WTC11 (cell line): ENCODE data around the gene GGTLC2. TPM values are rescaled to one million over a fixed set of nuclear protein-coding genes. Genes with fewer than 3 reads are reported as not detected.

Source experiments
- ATAC-seq: fragments of 200-7000 bp; cut with Tn5 transposase; 2 replicates; pipeline ENCODE4 v1.10.0; 2021; ENCODE audit warnings: mild to moderate bottlenecking, moderate library complexity
- CTCF ChIA-PET: fragments of 300-600 bp; sonication (Branson Sonifier 250); formaldehyde crosslinking; loops from one replicate; lab custom pipeline; 2021; ENCODE audit warnings: antibody characterized with exemption; lab: Charles Lee
- POLR2A ChIA-PET: fragments of 350-600 bp; sonication (Branson Sonifier 250); formaldehyde crosslinking; loops from one replicate; lab custom pipeline; 2021; ENCODE audit warnings: antibody characterized with exemption; lab: Charles Lee
- DNase-seq: peaks from one replicate; pipeline ENCODE4 v3.0.0; 2021; ENCODE audit warnings: low spot score
- H3K27ac Mint-ChIP-seq: 2 replicates; pipeline ENCODE4 v1.8.0; 2021; ENCODE audit warnings: mixed read lengths
- H3K27me3 Mint-ChIP-seq: 2 replicates; pipeline ENCODE4 v1.8.0; 2021; ENCODE audit warnings: low read depth, mild to moderate bottlenecking, moderate library complexity, mixed read lengths
- H3K36me3 Mint-ChIP-seq: 2 replicates; pipeline ENCODE4 v1.8.0; 2021; ENCODE audit warnings: mixed read lengths
- H3K4me1 Mint-ChIP-seq: 2 replicates; pipeline ENCODE4 v1.8.0; 2022; ENCODE audit warnings: mixed read lengths
- H3K4me3 Mint-ChIP-seq: 2 replicates; pipeline ENCODE4 v1.8.0; 2021; ENCODE audit warnings: mild to moderate bottlenecking, moderate library complexity, mixed read lengths
- H3K9me3 Mint-ChIP-seq: 2 replicates; pipeline ENCODE4 v1.8.0; 2021; ENCODE audit warnings: mixed read lengths
- CREB1 ChIP-seq: sonication (generic); formaldehyde crosslinking; IDR thresholded peaks from 2 replicates; pipeline ENCODE4 v1.8.0; 2023; ENCODE audit warnings: mild to moderate bottlenecking, missing genetic modification reagents
- EMX1 ChIP-seq: fragments of 250-450 bp; sonication (Bioruptor Pico); IDR thresholded peaks from 2 replicates; pipeline ENCODE4 v1.8.0; 2021; ENCODE audit warnings: mild to moderate bottlenecking
- FOXP1 ChIP-seq: sonication (generic); formaldehyde crosslinking; IDR thresholded peaks from 2 replicates; pipeline ENCODE4 v1.8.0; 2022; ENCODE audit warnings: missing genetic modification reagents, mild to moderate bottlenecking, moderate library complexity, borderline replicate concordance
- HMGA2 ChIP-seq: fragments of 250-450 bp; sonication (Bioruptor Pico); IDR thresholded peaks from 2 replicates; pipeline ENCODE4 v1.4.0; 2021; ENCODE audit warnings: mild to moderate bottlenecking, moderate library complexity
- JAZF1 ChIP-seq: fragments of 250-450 bp; sonication (Bioruptor Pico); IDR thresholded peaks from 2 replicates; pipeline ENCODE4 v1.9.0; 2021; ENCODE audit warnings: moderate library complexity, mild to moderate bottlenecking, inconsistent platforms
- KAT7 ChIP-seq: sonication (generic); formaldehyde crosslinking; IDR thresholded peaks from 2 replicates; pipeline ENCODE4 v1.8.1; 2023; ENCODE audit warnings: missing genetic modification reagents, mild to moderate bottlenecking, borderline replicate concordance
- MXD4 ChIP-seq: fragments of 250-450 bp; sonication (Bioruptor Pico); IDR thresholded peaks from 2 replicates; pipeline ENCODE4 v1.8.0; 2021; ENCODE audit warnings: mild to moderate bottlenecking, moderate library complexity, borderline replicate concordance
- NR3C1 ChIP-seq: sonication (generic); formaldehyde crosslinking; conservative IDR thresholded peaks from 2 replicates; pipeline ENCODE4 v1.8.1; 2023; ENCODE audit warnings: low read depth, mild to moderate bottlenecking, missing genetic modification reagents
- OVOL2 ChIP-seq: fragments of 250-450 bp; sonication (Bioruptor Pico); IDR thresholded peaks from 2 replicates; pipeline ENCODE4 v1.9.0; 2021; ENCODE audit warnings: mild to moderate bottlenecking, borderline replicate concordance
- RELA ChIP-seq: sonication (generic); formaldehyde crosslinking; IDR thresholded peaks from 2 replicates; pipeline ENCODE4 v1.8.1; 2022; ENCODE audit warnings: missing genetic modification reagents, mild to moderate bottlenecking, borderline replicate concordance
- SMAD3 ChIP-seq: sonication (generic); formaldehyde crosslinking; IDR thresholded peaks from 2 replicates; pipeline ENCODE4 v1.8.0; 2022; ENCODE audit warnings: missing genetic modification reagents, mild to moderate bottlenecking, borderline replicate concordance
- SOX15 ChIP-seq: fragments of 250-450 bp; sonication (Bioruptor Pico); IDR thresholded peaks from 2 replicates; pipeline ENCODE4 v1.9.0; 2021; ENCODE audit warnings: mild to moderate bottlenecking
- TEAD4 ChIP-seq: sonication (generic); formaldehyde crosslinking; IDR thresholded peaks from 2 replicates; pipeline ENCODE4 v1.8.0; 2022; ENCODE audit warnings: mild to moderate bottlenecking, missing genetic modification reagents
- ZNF263 ChIP-seq: sonication (generic); formaldehyde crosslinking; IDR thresholded peaks from 2 replicates; pipeline ENCODE4 v1.8.1; 2022; ENCODE audit warnings: low read depth, mild to moderate bottlenecking, moderate library complexity, missing genetic modification reagents
- ZNF416 ChIP-seq: fragments of 250-450 bp; sonication (Bioruptor Pico); IDR thresholded peaks from 2 replicates; pipeline ENCODE4 v1.9.0; 2021; ENCODE audit warnings: mild to moderate bottlenecking, inconsistent platforms
- ZNF671 ChIP-seq: fragments of 250-450 bp; sonication (Bioruptor Pico); IDR thresholded peaks from 2 replicates; pipeline ENCODE4 v1.8.0; 2021; ENCODE audit warnings: mild to moderate bottlenecking
- total RNA-seq: library from RNA; stranded (reverse); gene quantifications from 3 replicates; pipeline ENCODE4 v1.2.3, GENCODE V29; 2021
- TF ChIP-seq, protein P1 (sequence below): sonication (generic); formaldehyde crosslinking; IDR thresholded peaks from 2 replicates; pipeline ENCODE4 v1.8.0; 2022; ENCODE audit warnings: missing genetic modification reagents
- TF ChIP-seq, protein P2 (sequence below): sonication (generic); formaldehyde crosslinking; IDR thresholded peaks from 2 replicates; pipeline ENCODE4 v1.8.0; 2023; ENCODE audit warnings: mild to moderate bottlenecking, missing genetic modification reagents
- TF ChIP-seq, protein P3 (sequence below): sonication (generic); formaldehyde crosslinking; IDR thresholded peaks from 2 replicates; pipeline ENCODE4 v1.8.1; 2022; ENCODE audit warnings: mild to moderate bottlenecking, missing genetic modification reagents, moderate library complexity, borderline replicate concordance
- TF ChIP-seq, protein P4 (sequence below): fragments of 250-450 bp; sonication (Bioruptor Pico); IDR thresholded peaks from 2 replicates; pipeline ENCODE4 v1.9.0; 2021; ENCODE audit warnings: mild to moderate bottlenecking
- TF ChIP-seq, protein P5 (sequence below): sonication (generic); formaldehyde crosslinking; IDR thresholded peaks from 2 replicates; pipeline ENCODE4 v1.8.0; 2022; ENCODE audit warnings: mild to moderate bottlenecking, missing genetic modification reagents
- TF ChIP-seq, protein P6 (sequence below): sonication (generic); formaldehyde crosslinking; IDR thresholded peaks from 2 replicates; pipeline ENCODE4 v1.8.0; 2023; ENCODE audit warnings: missing genetic modification reagents
- TF ChIP-seq, protein P7 (sequence below): sonication (generic); formaldehyde crosslinking; IDR thresholded peaks from 2 replicates; pipeline ENCODE4 v1.8.1; 2023; ENCODE audit warnings: mild to moderate bottlenecking, moderate library complexity, missing genetic modification reagents

The GGTLC2 gene
- total RNA-seq, 1 experiment from 2014 or later = not detected

DNA sequence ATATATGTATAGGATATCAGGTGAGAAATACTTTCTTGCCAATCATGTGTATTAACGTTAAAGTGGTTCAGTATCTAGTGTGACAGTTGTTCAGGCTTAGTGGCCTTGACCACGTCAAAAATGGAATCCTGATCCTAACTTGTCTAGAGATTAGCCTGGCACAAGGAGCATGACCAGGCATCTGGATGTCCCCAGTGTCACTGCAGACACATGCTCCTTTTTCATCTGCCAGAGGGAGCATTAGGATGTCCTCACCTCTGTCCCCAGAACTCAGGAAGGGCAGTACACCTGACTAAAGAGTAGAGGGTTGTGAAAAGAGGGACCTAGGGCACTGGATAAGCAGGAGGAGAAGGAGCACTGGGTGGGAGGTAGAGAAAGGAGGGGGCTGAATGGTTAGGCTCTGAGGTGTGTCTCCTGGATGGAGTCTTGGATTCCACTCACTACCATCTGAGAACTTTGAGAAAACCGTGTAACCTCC, 40.9 kb upstream of the GGTLC2 start (continued):
- TF ChIP-seq, protein P1, sequence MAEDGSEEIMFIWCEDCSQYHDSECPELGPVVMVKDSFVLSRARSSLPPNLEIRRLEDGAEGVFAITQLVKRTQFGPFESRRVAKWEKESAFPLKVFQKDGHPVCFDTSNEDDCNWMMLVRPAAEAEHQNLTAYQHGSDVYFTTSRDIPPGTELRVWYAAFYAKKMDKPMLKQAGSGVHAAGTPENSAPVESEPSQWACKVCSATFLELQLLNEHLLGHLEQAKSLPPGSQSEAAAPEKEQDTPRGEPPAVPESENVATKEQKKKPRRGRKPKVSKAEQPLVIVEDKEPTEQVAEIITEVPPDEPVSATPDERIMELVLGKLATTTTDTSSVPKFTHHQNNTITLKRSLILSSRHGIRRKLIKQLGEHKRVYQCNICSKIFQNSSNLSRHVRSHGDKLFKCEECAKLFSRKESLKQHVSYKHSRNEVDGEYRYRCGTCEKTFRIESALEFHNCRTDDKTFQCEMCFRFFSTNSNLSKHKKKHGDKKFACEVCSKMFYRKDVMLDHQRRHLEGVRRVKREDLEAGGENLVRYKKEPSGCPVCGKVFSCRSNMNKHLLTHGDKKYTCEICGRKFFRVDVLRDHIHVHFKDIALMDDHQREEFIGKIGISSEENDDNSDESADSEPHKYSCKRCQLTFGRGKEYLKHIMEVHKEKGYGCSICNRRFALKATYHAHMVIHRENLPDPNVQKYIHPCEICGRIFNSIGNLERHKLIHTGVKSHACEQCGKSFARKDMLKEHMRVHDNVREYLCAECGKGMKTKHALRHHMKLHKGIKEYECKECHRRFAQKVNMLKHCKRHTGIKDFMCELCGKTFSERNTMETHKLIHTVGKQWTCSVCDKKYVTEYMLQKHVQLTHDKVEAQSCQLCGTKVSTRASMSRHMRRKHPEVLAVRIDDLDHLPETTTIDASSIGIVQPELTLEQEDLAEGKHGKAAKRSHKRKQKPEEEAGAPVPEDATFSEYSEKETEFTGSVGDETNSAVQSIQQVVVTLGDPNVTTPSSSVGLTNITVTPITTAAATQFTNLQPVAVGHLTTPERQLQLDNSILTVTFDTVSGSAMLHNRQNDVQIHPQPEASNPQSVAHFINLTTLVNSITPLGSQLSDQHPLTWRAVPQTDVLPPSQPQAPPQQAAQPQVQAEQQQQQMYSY = no peak
- no peak for TF ChIP-seq NR3C1
- no peak for TF ChIP-seq CREB1 (CRISPR knock-in tag)
- TF ChIP-seq SOX15 = no peak
- no peak for TF ChIP-seq TEAD4 (CRISPR knock-in tag)
- TF ChIP-seq ZNF416 (CRISPR knock-in tag) = no peak
- TF ChIP-seq, protein P2, sequence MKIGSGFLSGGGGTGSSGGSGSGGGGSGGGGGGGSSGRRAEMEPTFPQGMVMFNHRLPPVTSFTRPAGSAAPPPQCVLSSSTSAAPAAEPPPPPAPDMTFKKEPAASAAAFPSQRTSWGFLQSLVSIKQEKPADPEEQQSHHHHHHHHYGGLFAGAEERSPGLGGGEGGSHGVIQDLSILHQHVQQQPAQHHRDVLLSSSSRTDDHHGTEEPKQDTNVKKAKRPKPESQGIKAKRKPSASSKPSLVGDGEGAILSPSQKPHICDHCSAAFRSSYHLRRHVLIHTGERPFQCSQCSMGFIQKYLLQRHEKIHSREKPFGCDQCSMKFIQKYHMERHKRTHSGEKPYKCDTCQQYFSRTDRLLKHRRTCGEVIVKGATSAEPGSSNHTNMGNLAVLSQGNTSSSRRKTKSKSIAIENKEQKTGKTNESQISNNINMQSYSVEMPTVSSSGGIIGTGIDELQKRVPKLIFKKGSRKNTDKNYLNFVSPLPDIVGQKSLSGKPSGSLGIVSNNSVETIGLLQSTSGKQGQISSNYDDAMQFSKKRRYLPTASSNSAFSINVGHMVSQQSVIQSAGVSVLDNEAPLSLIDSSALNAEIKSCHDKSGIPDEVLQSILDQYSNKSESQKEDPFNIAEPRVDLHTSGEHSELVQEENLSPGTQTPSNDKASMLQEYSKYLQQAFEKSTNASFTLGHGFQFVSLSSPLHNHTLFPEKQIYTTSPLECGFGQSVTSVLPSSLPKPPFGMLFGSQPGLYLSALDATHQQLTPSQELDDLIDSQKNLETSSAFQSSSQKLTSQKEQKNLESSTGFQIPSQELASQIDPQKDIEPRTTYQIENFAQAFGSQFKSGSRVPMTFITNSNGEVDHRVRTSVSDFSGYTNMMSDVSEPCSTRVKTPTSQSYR (CRISPR knock-in tag) = no peak
- no peak for TF ChIP-seq EMX1 (CRISPR knock-in tag)

DNA sequence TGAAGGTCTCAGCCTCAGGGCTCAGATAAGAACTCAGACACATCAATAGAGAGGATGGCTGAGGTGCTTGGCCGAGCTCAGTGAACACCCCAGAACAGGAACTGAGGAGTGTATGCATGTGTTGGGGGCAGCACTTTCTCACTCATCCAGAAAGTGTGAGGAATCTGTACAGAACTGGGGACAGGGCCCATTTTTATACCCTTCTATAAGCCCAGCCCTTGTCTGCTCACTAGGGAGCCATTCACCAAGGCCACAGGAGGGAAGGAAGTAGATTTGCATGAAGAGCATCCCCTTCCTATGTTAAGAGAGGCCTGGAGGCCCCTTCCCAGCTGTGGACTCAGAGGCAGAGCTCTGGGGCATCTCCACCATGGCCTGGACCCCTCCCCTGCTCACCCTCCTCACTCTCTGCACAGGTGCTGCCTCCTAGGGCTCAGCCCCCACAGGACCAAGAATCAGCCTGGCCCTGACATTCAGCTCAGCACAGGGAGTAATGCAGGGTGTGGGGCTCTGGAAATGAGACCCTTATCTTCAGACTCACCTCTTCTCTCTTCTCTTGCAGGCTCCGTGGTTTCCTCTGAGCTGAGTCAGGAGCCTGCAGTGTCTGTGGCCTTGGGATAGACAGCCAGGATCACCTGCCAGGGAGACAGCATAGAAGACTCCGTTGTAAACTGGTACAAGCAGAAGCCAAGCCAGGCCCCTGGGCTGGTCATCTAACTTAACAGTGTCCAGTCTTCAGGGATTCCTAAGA, 39.9 kb upstream of the GGTLC2 start:
- H3K4me3 Mint-ChIP-seq = no peak overlapping the region
- H3K9me3 Mint-ChIP-seq = peaks cover 15% of the 10 kb centered on the region; the same call in 1 of the 2 replicates
- no peaks in the 10 kb centered on the region for H3K36me3 Mint-ChIP-seq
- no peak for DNase-seq
- no peak overlapping the region for H3K27ac Mint-ChIP-seq
- POLR2A ChIA-PET = no interaction called here
- H3K4me1 Mint-ChIP-seq = peaks cover 13% of the 10 kb centered on the region
- peaks cover 94% of the 10 kb centered on the region for H3K27me3 Mint-ChIP-seq
- CTCF ChIA-PET = interaction anchor here (0.8 to 3.3 kb wide), 7 partner anchors 12 to 149 kb away, joined by 3 to 15 read pairs (median 3); no protein-coding TSS in a partner anchor
- peak; percentile 24 for ATAC-seq
- TF ChIP-seq, protein P3, sequence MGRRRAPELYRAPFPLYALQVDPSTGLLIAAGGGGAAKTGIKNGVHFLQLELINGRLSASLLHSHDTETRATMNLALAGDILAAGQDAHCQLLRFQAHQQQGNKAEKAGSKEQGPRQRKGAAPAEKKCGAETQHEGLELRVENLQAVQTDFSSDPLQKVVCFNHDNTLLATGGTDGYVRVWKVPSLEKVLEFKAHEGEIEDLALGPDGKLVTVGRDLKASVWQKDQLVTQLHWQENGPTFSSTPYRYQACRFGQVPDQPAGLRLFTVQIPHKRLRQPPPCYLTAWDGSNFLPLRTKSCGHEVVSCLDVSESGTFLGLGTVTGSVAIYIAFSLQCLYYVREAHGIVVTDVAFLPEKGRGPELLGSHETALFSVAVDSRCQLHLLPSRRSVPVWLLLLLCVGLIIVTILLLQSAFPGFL (CRISPR knock-in tag) = no peak
- no peak for TF ChIP-seq ZNF671 (CRISPR knock-in tag)
- no peak for TF ChIP-seq EMX1 (CRISPR knock-in tag)
- TF ChIP-seq OVOL2 (CRISPR knock-in tag) = no peak
- no peak for TF ChIP-seq MXD4 (CRISPR knock-in tag)
- no peak for TF ChIP-seq RELA (CRISPR knock-in tag)
- TF ChIP-seq, protein P4, sequence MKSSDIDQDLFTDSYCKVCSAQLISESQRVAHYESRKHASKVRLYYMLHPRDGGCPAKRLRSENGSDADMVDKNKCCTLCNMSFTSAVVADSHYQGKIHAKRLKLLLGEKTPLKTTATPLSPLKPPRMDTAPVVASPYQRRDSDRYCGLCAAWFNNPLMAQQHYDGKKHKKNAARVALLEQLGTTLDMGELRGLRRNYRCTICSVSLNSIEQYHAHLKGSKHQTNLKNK (CRISPR knock-in tag) = no peak
- no peak for TF ChIP-seq ZNF263 (CRISPR knock-in tag)
- no peak for TF ChIP-seq HMGA2 (CRISPR knock-in tag)
- TF ChIP-seq, protein P5, sequence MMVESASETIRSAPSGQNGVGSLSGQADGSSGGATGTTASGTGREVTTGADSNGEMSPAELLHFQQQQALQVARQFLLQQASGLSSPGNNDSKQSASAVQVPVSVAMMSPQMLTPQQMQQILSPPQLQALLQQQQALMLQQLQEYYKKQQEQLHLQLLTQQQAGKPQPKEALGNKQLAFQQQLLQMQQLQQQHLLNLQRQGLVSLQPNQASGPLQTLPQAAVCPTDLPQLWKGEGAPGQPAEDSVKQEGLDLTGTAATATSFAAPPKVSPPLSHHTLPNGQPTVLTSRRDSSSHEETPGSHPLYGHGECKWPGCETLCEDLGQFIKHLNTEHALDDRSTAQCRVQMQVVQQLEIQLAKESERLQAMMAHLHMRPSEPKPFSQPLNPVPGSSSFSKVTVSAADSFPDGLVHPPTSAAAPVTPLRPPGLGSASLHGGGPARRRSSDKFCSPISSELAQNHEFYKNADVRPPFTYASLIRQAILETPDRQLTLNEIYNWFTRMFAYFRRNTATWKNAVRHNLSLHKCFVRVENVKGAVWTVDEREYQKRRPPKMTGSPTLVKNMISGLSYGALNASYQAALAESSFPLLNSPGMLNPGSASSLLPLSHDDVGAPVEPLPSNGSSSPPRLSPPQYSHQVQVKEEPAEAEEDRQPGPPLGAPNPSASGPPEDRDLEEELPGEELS (CRISPR knock-in tag) = no peak
- TF ChIP-seq FOXP1 (CRISPR knock-in tag) = no peak
- no peak for TF ChIP-seq KAT7 (CRISPR knock-in tag)
- TF ChIP-seq JAZF1 (CRISPR knock-in tag) = no peak
- TF ChIP-seq, protein P6, sequence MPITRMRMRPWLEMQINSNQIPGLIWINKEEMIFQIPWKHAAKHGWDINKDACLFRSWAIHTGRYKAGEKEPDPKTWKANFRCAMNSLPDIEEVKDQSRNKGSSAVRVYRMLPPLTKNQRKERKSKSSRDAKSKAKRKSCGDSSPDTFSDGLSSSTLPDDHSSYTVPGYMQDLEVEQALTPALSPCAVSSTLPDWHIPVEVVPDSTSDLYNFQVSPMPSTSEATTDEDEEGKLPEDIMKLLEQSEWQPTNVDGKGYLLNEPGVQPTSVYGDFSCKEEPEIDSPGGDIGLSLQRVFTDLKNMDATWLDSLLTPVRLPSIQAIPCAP (CRISPR knock-in tag) = no peak
- TF ChIP-seq, protein P7, sequence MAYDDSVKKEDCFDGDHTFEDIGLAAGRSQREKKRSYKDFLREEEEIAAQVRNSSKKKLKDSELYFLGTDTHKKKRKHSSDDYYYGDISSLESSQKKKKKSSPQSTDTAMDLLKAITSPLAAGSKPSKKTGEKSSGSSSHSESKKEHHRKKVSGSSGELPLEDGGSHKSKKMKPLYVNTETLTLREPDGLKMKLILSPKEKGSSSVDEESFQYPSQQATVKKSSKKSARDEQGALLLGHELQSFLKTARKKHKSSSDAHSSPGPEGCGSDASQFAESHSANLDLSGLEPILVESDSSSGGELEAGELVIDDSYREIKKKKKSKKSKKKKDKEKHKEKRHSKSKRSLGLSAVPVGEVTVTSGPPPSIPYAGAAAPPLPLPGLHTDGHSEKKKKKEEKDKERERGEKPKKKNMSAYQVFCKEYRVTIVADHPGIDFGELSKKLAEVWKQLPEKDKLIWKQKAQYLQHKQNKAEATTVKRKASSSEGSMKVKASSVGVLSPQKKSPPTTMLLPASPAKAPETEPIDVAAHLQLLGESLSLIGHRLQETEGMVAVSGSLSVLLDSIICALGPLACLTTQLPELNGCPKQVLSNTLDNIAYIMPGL (CRISPR knock-in tag) = no peak
- TF ChIP-seq SMAD3 (CRISPR knock-in tag) = no peak
